ENCODE measurements around the gene TRAPPC6A.

TRAPPC6A gene

GRCh38 chr19:45211751-45212381 lies 33.8 kb upstream of the TRAPPC6A start:
- TF ChIP-seq TARDBP (IDR thresholded peaks at IDR 0.05) = no peak
- TF ChIP-seq PKNOX1 (IDR thresholded peaks at IDR 0.05) = no peak
- TF ChIP-seq NFRKB (IDR thresholded peaks at IDR 0.05) = no peak
- TF ChIP-seq SP1 (IDR thresholded peaks at IDR 0.05) = no peak
- TF ChIP-seq SUZ12 (IDR thresholded peaks at IDR 0.05) = no peak
- TF ChIP-seq ARNT (IDR thresholded peaks at IDR 0.05) = no peak
- no peak for TF ChIP-seq L3MBTL2 (conservative IDR thresholded peaks at IDR 0.05)
- no peak for TF ChIP-seq HDGF (IDR thresholded peaks at IDR 0.05; ENCODE audit: borderline replicate concordance)
- TF ChIP-seq BHLHE40 (IDR thresholded peaks at IDR 0.05; ENCODE audit: borderline replicate concordance) = no peak
- no peak for TF ChIP-seq ZNF384 (IDR thresholded peaks at IDR 0.05)
- TF ChIP-seq FOXM1 (IDR thresholded peaks at IDR 0.05; ENCODE audit: borderline replicate concordance) = no peak
- TF ChIP-seq LEF1 (IDR thresholded peaks at IDR 0.05; ENCODE audit: borderline replicate concordance) = no peak
- TF ChIP-seq ELF4 (IDR thresholded peaks at IDR 0.05) = no peak
- no peak for TF ChIP-seq FOXK2 (IDR thresholded peaks at IDR 0.05)
- TF ChIP-seq CTBP1 (IDR thresholded peaks at IDR 0.05; ENCODE audit: borderline replicate concordance) = no peak
- TF ChIP-seq FOXA1 (IDR thresholded peaks at IDR 0.05) = no peak
- POLR2A ChIA-PET = no interaction called here
- CTCF ChIA-PET = no interaction called here
- DNase-seq (ENCODE audit: extremely low spot score) = no peak

GRCh38 chr19:45206328-45206727 lies 28.3 kb upstream of the TRAPPC6A start:
- TF ChIP-seq SUZ12 (IDR thresholded peaks at IDR 0.05) (no peak), ZNF384 (IDR thresholded peaks at IDR 0.05) (0 out of 2 replicates have a peak, but pooled peaks have one; percentile 40), ARNT (IDR thresholded peaks at IDR 0.05) (no peak), NFRKB (IDR thresholded peaks at IDR 0.05) (no peak), FOXK2 (IDR thresholded peaks at IDR 0.05) (no peak), PKNOX1 (IDR thresholded peaks at IDR 0.05) (no peak)
- ChIA-PET CTCF (interaction anchor here (1.0 kb wide), 1 partner anchor 43 kb away, joined by 3 read pairs; no protein-coding TSS in a partner anchor), POLR2A (no interaction called here)
- no peak for DNase-seq (ENCODE audit: extremely low spot score)

GRCh38 chr19:45205810-45206209 lies 27.8 kb upstream of the TRAPPC6A start:
- DNase-seq (ENCODE audit: extremely low spot score) = no peak
- ChIA-PET POLR2A (no interaction called here), CTCF (interaction anchor here (1.0 kb wide), 1 partner anchor 43 kb away, joined by 3 read pairs; no protein-coding TSS in a partner anchor)
- no peak for TF ChIP-seq L3MBTL2 (conservative IDR thresholded peaks at IDR 0.05)
- TF ChIP-seq ZNF384 (IDR thresholded peaks at IDR 0.05) = no peak
- TF ChIP-seq FOXA1 (IDR thresholded peaks at IDR 0.05) = no peak
- TF ChIP-seq LEF1 (IDR thresholded peaks at IDR 0.05; ENCODE audit: borderline replicate concordance) = no peak
- TF ChIP-seq PKNOX1 (IDR thresholded peaks at IDR 0.05) = no peak
- TF ChIP-seq SP1 (IDR thresholded peaks at IDR 0.05) = no peak

GRCh38 chr19:45202637-45203036 lies 24.6 kb upstream of the TRAPPC6A start:
- POLR2A ChIA-PET = no interaction called here
- TF ChIP-seq ZNF384 (IDR thresholded peaks at IDR 0.05) (no peak), L3MBTL2 (conservative IDR thresholded peaks at IDR 0.05) (no peak), FOXM1 (IDR thresholded peaks at IDR 0.05; ENCODE audit: borderline replicate concordance) (no peak), BHLHE40 (IDR thresholded peaks at IDR 0.05; ENCODE audit: borderline replicate concordance) (no peak)
- CTCF ChIA-PET = no interaction called here
- no peak for DNase-seq (ENCODE audit: extremely low spot score)

GRCh38 chr19:45200568-45200967 lies 22.5 kb upstream of the TRAPPC6A start:
- POLR2A ChIA-PET = no interaction called here
- no peak for TF ChIP-seq NFRKB (IDR thresholded peaks at IDR 0.05)
- DNase-seq (ENCODE audit: extremely low spot score) = no peak
- CTCF ChIA-PET = interaction anchor here (0.8 to 1.0 kb wide), 2 partner anchors 25 to 229 kb away, joined by 3 read pairs; no protein-coding TSS in a partner anchor

GRCh38 chr19:45195764-45196163 lies 17.7 kb upstream of the TRAPPC6A start:
- TF ChIP-seq ELF4 (IDR thresholded peaks at IDR 0.05) = no peak
- TF ChIP-seq LEF1 (IDR thresholded peaks at IDR 0.05; ENCODE audit: borderline replicate concordance) = no peak
- no peak for TF ChIP-seq TARDBP (IDR thresholded peaks at IDR 0.05)
- TF ChIP-seq HDGF (IDR thresholded peaks at IDR 0.05; ENCODE audit: borderline replicate concordance) = no peak
- no peak for TF ChIP-seq FOXK2 (IDR thresholded peaks at IDR 0.05)
- no peak for TF ChIP-seq CTBP1 (IDR thresholded peaks at IDR 0.05; ENCODE audit: borderline replicate concordance)
- TF ChIP-seq L3MBTL2 (conservative IDR thresholded peaks at IDR 0.05) = no peak
- ChIA-PET POLR2A (no interaction called here), CTCF (no interaction called here)
- DNase-seq (ENCODE audit: extremely low spot score) = no peak

- ChIA-PET POLR2A (no interaction called here), CTCF (no interaction called here)
- no peak for DNase-seq (ENCODE audit: extremely low spot score)
- TF ChIP-seq L3MBTL2 (conservative IDR thresholded peaks at IDR 0.05) (no peak), HDGF (IDR thresholded peaks at IDR 0.05; ENCODE audit: borderline replicate concordance) (no peak), NFRKB (IDR thresholded peaks at IDR 0.05) (no peak), FOXA1 (IDR thresholded peaks at IDR 0.05) (no peak), CTBP1 (IDR thresholded peaks at IDR 0.05; ENCODE audit: borderline replicate concordance) (no peak), BHLHE40 (IDR thresholded peaks at IDR 0.05; ENCODE audit: borderline replicate concordance) (no peak), ZNF384 (IDR thresholded peaks at IDR 0.05) (no peak), FOXM1 (IDR thresholded peaks at IDR 0.05; ENCODE audit: borderline replicate concordance) (no peak), TARDBP (IDR thresholded peaks at IDR 0.05) (no peak), FOXK2 (IDR thresholded peaks at IDR 0.05) (no peak), SUZ12 (IDR thresholded peaks at IDR 0.05) (no peak), ELF4 (IDR thresholded peaks at IDR 0.05) (no peak), LEF1 (IDR thresholded peaks at IDR 0.05; ENCODE audit: borderline replicate concordance) (no peak), ARNT (IDR thresholded peaks at IDR 0.05) (no peak), SP1 (IDR thresholded peaks at IDR 0.05) (no peak), PKNOX1 (IDR thresholded peaks at IDR 0.05) (no peak)
Observed at GRCh38 chr19:45191375-45191774, 13.3 kb upstream of the TRAPPC6A start.
